GM19025 (cell line): ENCODE measurements around the gene TMEM163.
"Not testable (repeated sequence)": the region's sequence is repeated elsewhere in the genome, so short reads cannot be mapped to it uniquely, and the experiment has no call there.

ENCODE experiments used
- ATAC-seq: cut with Tn5 transposase; IDR thresholded peaks from one replicate; pipeline ENCODE4 v1.9.1; 2021; ENCODE audit warnings: mild to moderate bottlenecking, low read depth, moderate library complexity; ENCODE audit not compliant: unreplicated experiment

TMEM163 gene

DNA sequence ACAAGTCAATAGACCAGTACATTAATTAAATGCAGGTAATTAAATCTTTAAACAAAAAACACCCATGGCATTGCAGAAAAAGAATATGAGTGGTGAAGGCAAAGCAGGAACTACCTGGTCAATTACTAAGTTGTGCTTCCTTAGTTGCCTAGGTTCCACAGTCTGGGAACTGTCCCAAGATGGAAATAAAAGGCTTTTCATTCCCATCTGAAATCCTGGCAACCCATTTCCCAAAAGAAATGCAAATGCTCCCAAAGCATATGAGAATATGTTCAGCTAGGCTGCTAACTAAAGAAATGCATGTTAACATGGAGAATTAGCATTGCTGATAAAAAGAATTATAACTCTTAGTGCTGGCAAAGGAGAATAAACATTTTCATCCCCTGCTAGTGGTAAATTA, 177.8 kb downstream of the TMEM163 start:
- ATAC-seq: no peak

DNA sequence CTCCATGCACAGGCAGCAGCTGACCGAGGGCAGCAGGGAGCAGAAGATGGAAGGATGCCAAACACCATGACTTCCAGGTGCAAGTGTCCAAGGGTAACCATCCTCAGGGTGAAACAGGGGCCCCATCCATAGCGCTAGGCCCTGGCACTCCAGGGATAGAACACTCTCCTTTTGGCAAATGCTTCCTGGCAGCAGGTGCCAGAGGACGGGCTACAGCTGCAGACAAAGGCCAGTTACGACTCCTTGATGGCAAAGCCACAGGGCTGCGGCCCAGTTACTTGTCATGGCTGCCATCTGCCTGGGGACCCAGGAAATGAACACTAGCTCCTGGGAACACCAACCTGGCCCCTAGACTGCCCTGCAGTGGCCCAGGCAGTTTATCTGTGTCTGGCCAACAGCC, 178.8 kb downstream of the TMEM163 start:
- ATAC-seq: no peak

DNA sequence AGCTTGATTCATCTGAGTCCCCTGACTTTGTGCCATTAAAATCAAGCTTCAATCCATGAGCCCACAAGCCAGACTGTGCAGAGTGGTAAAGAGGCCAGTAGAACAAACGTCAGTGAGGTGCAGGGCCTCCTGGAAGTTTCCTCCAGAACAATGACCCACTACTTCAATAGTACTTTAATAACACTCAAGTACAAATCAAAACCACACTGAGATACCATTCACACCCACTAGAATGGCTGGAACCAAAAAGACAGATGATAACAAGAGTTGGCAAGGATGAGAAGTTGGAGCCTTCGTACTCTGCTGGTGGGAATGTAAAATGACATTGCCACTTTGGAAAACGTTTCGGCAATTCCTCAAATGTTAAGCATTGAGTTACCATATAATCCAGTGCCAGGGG, 181.1 kb downstream of the TMEM163 start:
- ATAC-seq: no peak

DNA sequence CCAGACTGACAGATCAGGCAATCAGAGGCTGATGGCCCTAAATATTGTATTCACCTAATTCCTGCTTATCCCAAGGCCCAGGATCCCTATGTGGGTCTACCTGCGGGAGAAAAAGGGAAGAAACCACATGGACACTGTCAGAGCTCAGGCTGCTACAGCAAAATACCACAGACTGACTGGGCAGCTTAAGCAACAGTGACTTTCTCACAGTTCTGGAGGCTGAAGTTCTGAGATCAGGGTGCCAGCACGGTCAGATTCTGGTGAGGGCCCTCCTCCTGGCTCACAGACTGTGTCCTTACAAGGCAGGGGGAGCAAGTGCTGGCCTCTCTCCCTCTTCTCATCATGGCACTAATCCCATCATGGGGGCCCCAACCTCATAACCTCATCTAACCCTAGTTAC, 181.7 kb downstream of the TMEM163 start:
- no peak for ATAC-seq

DNA sequence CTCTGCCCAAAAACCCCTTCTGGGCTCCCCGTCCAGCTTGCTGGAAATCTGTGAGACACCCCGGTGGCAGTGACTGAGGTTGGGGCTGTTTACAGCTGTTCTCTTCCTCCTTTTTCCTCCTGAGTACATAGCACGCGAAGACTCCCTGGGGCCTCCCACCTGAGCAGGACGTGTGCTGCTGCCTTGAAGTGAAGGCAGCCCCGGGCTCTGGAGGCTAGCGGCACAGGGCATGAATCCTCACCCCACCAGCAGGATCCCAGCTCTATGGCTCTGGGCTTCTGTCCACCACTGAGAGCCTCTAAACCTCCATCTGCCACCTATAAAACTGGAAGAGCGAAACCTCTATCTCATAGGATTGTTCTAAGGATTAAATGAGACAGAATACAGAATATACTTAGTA, 182.5 kb downstream of the TMEM163 start:
- no peak for ATAC-seq

DNA sequence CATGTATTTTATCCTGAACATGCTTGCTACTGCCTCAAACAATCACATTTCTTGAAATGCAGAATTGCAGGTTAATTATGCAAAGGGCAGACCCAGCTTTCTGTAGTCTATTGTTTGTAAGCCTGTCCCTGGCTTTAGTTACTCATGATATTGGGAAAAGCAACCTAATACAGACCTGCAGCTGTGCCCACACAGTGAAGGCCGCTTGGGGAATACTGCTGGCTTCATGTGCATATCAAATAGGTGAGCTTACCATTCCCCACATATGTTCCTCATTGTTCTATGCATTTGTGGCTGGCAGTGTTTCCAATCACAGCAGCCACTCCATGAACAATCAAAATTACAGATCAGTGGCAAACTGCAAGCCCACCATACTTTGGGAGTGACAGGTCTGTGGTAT, 186.3 kb downstream of the TMEM163 start:
- ATAC-seq: no peak

DNA sequence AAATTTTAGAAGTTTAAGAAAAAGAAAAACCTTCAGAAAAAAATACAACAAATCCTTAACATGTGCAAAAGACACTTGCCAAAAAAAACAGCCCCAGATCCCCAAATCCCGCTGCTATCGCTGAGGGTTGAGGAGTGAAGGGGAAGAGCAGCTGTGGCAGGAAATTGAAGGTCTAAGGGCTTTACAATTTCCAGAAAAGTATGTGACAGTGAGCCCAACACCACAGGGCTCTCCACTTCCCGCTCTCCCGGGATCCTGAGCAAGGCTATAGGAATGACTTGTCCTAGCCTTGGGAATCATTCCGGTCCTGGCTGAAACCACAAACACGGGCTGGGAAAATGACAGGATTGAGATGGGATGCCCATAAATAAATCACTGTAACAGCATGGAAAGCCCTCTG, 191.4 kb downstream of the TMEM163 start:
- ATAC-seq: no peak

DNA sequence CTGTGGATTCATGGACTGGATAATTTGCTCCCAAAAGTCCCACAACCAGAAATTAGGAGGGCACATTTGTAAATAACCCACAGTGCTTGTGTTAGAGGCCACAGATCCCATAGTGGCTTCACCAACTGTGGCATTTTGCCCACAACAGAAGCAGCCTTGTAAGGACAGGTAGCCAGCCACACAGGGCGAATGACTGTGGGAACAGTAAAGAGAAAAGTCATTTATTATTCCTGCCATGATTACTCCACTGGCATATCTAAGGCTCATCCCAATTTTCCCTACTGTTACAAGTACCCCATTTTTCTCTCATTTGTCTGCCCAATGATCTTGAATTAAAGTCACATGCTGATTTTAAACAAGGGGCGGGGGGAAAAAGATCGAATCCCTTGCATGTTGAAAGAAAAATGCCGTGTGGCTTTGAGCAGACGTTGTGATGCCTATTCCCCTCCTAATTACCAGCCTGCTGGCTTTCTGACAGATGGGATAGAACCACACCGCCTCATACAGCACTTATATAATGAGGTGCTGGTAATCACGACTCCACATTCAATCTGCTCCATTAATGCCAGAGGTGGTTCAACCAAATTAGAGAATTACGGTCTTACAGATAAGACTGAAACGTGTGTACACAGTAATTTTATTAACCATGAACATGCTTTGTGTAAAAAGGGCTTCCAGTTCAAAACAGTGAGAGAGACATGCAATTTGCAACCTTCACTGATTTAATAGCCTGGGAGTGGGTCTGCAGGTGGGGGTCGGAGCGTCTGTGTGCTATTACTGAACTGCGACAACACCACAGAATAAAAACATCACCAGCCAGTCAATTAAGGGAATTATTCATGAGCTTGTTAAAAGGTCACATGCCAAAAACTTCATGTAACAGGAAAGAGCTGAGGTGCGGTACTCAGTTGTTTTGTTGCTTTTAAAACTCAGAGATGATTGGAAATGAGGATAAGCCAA, 196.0 kb downstream of the TMEM163 start:
- no peak for ATAC-seq

DNA sequence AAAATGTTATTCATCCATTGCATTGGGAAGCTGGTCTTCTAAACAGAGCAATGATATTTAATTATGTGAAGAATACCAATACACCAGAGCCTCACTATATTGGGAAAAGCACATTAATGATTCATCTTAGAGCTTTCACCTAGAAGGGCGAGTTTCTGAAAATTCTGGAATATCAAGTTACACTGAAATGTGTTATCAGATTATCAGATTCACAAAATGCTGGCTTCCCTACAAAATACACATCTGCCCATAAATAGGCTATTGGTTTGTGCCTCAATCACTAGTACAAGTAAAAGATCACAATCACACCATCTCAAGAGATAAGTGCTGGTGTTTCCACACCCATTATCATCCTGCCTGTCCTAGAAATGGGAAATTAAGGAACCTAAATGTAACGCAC, 200.7 kb downstream of the TMEM163 start:
- no peak for ATAC-seq

DNA sequence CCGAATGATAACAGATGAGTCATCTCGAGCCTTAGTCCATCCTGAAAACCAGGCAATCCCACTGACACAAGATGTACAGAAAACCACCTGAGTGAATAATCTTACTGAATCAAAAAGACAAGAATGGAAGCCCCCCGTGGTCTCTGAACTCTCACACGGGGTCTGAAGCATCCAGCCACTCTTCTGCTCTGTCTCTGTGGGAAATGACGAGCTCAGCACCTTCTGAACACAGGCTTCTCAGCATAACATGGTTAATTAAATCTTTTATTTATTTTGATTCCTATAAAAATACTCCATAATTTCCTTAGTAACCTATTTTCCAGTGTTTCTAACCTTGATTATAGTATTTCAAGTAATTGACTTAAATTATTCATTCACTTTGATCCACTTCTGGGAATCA, 203.7 kb downstream of the TMEM163 start:
- ATAC-seq: no peak

DNA sequence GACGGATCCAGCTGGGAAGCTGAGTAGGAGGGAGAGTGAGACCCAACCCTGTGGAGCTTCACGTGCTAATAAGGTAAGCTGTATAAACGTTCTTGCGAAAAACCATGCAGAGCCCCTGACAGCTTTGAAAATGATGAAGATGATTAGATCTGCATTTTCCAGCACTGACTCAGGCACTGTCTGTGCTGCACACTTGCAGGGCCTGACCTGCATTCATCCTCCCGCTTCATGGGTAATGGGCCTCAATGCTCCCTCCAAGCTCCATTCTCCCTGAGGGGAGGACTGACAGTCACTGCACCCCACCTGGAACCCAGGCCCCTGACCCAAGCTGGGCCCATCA, 205.4 kb downstream of the TMEM163 start:
- no peak for ATAC-seq

DNA sequence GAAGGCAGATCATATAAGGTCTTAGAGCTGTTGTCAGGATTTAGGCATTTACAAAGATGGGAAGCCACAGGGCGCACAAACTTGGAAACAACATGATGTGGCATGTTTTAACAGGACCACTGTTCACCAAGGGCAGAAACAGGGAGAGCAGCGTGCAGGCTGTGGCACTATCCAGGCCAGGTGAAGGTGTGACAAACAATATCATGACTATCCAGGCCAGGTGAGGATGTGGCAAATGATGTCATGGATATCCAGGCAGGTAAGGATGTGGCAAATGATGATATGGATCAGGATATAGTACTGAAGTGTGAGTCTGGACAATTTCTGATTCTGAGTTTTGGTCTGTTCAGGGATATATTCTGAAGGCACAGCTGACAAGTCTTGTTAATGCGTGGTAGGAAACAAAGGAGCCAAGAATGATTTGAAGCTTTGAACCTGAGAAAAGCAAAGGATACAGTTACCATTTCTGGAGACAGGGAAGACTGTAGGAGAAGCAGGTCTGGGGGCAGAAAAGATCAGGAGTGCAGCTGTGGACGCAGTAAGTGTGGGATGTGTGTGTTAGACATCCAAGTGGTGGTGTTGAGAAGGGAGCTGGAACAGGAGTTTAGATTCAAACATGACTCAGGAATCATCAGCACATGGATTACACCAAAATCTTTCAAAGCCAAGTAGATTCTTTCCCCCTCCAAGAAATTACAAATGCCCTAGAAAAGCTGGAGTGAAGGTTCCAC, 205.9 kb downstream of the TMEM163 start:
- no peak for ATAC-seq

DNA sequence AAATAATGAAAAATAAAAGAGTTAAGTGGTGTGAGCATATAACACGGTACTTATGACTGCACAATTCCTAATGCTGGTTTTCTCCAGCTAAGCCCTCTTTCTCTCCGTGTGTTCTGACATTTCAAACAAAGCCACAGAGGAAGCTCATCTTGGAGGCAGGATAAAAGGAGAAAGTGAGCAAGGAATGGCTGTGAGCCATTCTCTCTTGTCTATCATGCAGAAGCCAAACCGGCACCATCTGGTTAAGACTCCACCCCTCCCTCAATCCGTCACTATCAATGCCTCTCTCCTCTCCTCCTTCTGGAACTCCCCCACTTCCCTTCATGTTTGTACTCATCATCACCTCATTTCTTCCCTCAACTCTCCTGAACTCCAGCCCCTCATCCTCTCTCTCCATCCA, 210.4 kb downstream of the TMEM163 start:
- no peak for ATAC-seq

DNA sequence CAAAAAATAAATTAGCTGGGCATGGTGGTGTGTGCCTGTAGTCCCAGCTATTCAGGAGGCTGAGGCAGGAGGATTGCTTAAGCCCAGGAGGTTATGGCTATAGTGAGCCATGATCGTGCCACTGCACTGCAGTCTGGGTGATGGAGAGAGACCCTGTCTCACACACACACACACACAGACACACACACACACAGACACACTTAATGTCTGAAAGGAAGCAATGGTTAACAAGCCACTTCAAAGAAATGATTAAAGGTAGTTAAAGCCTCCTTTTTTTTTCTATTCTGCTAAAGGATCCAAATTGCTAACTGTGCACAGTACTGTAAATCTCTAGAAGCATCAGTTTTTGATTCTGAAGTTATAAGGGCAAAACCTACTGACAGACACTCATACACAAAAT, 211.1 kb downstream of the TMEM163 start:
- ATAC-seq: no peak

DNA sequence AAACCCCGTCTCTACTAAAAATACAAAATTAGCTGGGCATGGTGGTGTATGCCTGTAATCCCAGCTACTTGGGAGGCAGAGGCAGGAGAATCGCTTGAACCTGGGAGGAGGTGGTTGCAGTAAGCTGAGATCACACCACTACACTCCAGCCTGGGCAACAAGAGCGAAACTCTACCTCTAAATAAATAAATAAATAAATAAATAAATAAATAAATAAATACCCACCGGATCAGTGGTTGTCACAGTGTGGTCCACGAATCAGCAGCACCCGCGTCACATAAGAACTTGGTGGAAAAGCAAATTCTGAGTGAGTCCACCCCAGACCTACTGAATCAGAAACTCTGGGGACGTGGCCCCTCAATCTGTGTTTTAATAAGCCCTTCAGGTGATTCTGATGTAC, 211.6 kb downstream of the TMEM163 start:
- not testable (repeated sequence) for ATAC-seq

DNA sequence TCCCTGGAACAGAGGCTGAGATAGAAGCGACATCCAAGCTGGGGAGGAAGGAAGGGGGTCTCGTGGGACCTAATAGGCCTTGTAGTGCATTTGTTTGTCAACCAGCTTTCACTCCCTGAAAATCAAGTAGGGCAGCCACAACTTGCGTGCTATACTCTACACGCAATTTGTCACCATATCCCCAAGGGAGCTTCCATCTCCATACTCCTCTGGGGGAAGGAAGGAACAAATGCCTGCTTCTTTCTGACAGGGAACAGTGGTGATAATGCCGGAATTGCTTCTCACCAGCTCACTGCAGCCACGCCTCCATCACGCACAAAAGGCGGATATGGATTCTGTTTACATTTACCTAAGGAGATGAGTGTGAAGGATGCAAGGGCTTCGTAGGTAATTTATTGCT, 213.4 kb downstream of the TMEM163 start:
- no peak for ATAC-seq

DNA sequence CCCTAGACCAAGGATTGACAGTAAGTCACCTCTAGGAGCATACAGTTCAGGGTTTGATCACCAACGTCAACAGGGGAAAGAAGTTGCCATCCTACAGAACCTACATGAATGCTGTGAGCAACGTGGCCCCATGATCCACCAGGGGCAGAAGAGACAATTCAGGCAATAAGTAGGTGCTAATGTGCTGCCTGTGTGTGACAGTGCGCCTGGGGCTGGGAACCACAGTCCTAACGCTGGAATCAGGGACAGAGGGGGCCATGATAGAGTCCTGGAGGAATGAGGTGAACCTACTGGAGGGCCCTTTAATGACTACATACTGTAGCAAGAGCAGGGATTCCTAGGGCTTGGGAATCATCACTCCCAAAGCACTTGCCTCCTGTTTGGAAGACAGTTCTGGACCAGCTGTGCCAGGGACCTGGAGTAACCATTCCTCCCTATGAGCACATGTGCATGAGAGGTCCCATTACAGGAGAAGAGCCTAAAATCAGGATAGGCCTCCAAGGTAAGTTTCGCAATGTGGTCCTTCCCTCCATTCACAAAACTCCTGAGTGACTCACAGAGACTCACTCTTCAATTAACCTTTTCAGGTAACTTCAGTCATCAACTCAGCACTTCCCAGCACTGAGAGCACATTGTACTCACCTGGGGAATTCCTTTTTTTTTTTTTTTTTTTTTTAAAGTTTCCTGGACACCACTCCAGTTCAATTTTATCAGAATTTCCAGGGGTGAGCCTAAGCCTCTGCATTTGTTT, 214.0 kb downstream of the TMEM163 start:
- ATAC-seq: no peak

DNA sequence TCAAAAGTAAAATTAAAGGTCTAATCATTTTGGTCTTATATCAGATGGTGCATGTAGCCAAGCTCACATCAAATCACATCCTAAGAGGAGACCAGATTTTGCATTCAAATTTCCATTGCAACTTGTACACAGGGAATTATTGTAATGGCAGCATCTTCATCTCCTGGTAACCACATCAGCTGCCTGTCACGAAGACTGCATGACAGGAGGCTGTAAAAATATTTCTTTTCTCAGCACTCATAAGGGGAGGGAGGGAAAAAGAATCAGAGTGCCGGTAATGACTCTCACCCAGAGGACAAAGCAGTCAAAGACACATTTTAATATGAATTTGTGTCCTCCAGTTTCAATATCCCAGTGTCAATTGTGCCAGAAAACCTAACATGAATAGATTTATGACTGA, 216.7 kb downstream of the TMEM163 start:
- no peak for ATAC-seq

DNA sequence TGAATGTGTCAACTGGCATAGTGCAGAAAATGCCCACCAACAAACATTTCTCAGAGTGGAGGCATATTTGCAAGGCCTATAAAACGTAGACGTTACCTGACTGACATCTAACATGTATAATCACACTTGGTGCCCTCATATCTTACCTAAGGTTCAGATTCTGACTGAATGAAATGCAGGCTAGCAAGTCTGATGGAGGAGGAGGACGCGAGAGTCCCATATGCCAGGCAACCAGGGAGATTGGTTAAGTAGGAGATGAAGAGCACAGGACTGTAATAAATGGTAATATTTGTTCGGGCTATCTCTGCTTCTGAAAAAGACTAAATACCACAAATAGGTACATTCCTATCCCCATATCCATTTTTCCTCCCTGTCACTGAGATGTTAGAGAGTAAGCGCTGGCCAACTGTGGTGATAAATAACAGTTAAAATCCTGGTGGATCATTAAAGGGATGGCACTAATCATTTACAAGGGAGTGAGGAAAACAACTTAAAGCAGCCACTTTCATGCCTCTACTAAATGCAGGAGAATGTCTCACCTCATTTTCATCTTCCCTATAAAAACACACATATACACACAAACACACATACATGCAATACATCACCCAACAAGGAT, 217.2 kb downstream of the TMEM163 start:
- ATAC-seq: no peak

DNA sequence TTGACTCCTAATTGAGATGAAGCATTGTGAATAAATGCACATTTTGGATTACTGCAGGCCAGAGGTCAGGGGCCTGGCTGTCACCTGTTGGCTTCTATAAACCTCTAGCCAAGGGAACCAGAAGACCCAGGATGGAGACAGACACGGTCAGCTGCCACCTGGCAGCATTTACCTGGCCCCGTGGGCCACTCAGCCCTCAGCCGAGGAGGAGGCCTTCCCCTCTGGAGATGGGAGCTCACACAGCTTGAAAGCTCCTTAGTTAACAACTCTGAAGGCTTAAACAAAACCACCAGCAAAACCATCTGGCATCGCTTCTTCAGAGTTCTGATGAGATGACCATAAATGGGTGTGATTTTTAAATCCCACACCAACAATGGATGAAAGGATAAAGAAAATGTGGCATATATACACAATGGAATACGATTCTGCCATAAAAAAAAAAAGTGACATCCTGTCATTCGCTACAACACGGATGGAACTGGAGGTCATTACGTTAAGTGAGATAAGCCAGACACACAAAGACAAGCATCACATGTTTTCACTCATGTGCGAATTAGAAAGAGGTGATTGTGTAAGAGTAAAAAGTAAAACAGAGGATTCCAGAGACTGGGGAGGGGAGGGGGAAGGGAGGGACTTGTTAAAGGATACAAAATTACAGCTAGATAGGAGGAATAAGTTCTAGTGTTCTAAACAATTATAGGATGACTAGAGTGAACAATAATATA, 218.4 kb downstream of the TMEM163 start:
- ATAC-seq: no peak
